Stimulated activated CD8-positive, alpha-beta memory T cell treated with anti-CD3 and anti-CD28 coated beads, Interleukin-15, amount 100 ng/mL, for 1 hour (primary cell): ENCODE results near the gene NDUFA8.

ENCODE experiments used
- DNase-seq: peaks from one replicate; pipeline ENCODE4 v3.0.0-alpha.2; 2020; ENCODE audit warnings: low read depth

Gene NDUFA8

GRCh38 chr9:122135529-122135859 lies 24.1 kb downstream of the NDUFA8 start:
- DNase-seq = no peak

GRCh38 chr9:122134822-122135528 lies 24.6 kb downstream of the NDUFA8 start:
- no peak for DNase-seq

GRCh38 chr9:122133984-122134535 lies 25.5 kb downstream of the NDUFA8 start:
- no peak for DNase-seq

GRCh38 chr9:122133263-122133983 lies 26.2 kb downstream of the NDUFA8 start:
- DNase-seq = no peak

- no peak for DNase-seq
Measured at GRCh38 chr9:122132539-122132938, 27.0 kb downstream of the NDUFA8 start.

GRCh38 chr9:122131401-122132001 lies 28.1 kb downstream of the NDUFA8 start:
- no peak for DNase-seq

GRCh38 chr9:122130837-122131236 lies 28.7 kb downstream of the NDUFA8 start:
- no peak for DNase-seq

- no peak for DNase-seq
Measured at GRCh38 chr9:122129969-122130368, 29.6 kb downstream of the NDUFA8 start.

GRCh38 chr9:122128969-122129343 lies 30.6 kb downstream of the NDUFA8 start:
- DNase-seq = no peak

- no peak for DNase-seq
Measured at GRCh38 chr9:122128007-122128968, 31.3 kb downstream of the NDUFA8 start.

GRCh38 chr9:122127396-122127798 lies 32.2 kb downstream of the NDUFA8 start:
- no peak for DNase-seq

- DNase-seq = no peak
Measured at GRCh38 chr9:122126331-122127261, 33.0 kb downstream of the NDUFA8 start.

- no peak for DNase-seq
Measured at GRCh38 chr9:122125509-122126330, 33.9 kb downstream of the NDUFA8 start.

- DNase-seq = peak; percentile 59
Measured at GRCh38 chr9:122125158-122125508, 34.4 kb downstream of the NDUFA8 start.

- no peak for DNase-seq
Measured at GRCh38 chr9:122124528-122124927, 35.1 kb downstream of the NDUFA8 start.

- no peak for DNase-seq
Measured at GRCh38 chr9:122124048-122124447, 35.5 kb downstream of the NDUFA8 start.

GRCh38 chr9:122122903-122123632 lies 36.5 kb downstream of the NDUFA8 start:
- peak; percentile 54 for DNase-seq

GRCh38 chr9:122122468-122122867 lies 37.1 kb downstream of the NDUFA8 start:
- no peak for DNase-seq

- DNase-seq = no peak
Measured at GRCh38 chr9:122121931-122122330, 37.6 kb downstream of the NDUFA8 start.
